ENCODE measurements around the gene PRR12.
A peak's percentile ranks its signal among the peaks of the same experiment; 100 is the strongest.

Gene PRR12, protein sequence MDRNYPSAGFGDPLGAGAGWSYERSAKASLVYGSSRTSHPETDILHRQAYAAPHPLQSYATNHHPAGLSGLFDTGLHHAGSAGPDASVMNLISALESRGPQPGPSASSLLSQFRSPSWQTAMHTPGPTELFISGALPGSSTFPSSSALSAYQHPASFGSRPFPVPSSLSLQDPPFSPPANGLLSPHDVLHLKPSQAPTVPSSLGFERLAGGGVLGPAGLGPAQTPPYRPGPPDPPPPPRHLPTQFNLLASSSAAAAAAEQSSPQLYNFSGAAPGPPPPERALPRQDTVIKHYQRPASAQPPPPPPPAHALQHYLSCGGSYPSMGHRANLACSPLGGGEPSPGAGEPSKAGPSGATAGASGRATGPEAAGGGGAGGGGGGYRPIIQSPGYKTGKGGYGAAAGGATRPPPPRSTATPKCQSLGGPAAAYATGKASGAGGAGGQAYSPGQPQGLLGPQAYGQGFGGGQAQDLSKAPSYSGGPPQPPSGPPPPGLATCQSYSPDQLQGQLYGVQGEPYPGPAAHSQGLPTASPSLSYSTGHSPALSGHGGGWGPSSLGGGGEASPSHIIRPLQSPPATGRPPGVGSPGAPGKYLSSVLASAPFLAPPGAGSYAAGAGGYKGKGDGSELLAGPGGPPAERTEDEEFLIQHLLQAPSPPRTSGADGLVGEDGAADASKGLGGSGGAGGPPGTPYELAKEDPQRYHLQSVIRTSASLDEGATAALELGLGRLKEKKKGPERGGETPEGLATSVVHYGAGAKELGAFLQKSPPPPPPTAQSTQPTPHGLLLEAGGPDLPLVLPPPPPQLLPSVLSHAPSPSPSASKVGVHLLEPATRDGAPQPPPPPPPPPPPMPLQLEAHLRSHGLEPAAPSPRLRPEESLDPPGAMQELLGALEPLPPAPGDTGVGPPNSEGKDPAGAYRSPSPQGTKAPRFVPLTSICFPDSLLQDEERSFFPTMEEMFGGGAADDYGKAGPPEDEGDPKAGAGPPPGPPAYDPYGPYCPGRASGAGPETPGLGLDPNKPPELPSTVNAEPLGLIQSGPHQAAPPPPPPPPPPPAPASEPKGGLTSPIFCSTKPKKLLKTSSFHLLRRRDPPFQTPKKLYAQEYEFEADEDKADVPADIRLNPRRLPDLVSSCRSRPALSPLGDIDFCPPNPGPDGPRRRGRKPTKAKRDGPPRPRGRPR (N-terminal part only)

DNA sequence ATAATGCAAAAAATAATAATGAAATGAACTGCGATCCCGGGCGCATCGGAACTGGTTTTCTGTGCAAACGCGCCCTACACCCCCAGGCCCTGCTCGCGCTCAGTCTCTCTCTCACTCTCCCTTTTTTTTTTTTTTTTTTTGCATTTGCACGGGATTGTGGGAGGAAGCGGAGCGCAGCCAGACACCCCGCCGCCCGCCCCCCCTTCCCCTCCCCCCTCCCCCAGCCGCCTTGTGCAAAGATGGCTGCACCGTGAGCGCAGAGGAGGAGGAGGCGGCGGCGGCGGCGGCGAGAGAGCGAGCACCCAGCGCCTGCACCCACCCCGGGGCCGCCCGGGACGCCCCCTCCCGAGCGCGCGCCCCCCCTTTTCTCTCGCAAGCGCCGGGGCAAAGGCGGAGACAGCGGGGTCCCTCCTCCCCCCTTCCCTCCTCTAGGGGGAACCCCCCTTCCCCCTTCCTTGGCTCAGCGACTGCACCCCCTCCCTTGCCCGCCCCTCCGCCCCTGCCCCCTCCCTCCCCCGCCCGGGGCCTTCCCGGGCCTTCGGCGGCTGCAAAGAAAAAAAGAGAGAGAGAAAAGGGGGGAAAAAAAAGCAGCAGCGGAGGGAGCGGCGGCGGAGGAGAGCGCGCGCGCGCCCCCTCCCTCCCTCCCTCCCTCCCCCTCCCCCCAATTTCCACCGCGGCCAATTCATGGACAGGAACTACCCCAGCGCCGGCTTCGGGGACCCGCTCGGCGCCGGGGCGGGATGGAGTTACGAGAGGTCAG is at the start of gene PRR12:
Gene PRR12, plus strand, starts transcription at position 212 of the 760 bp plus-strand sequence. Its CDS starts 473 bp downstream, at position 685.
- peak in 2 of 3 donors; percentile 39 to 61 for DNase-seq (ENCODE audit: low read depth in 2 of 3, low spot score in 1 of 3)

- no peak for DNase-seq (ENCODE audit: low read depth in 2 of 3, low spot score in 1 of 3)
Observed at GRCh38 chr19:49541914-49542313, 49.1 kb upstream of the PRR12 start.

DNA sequence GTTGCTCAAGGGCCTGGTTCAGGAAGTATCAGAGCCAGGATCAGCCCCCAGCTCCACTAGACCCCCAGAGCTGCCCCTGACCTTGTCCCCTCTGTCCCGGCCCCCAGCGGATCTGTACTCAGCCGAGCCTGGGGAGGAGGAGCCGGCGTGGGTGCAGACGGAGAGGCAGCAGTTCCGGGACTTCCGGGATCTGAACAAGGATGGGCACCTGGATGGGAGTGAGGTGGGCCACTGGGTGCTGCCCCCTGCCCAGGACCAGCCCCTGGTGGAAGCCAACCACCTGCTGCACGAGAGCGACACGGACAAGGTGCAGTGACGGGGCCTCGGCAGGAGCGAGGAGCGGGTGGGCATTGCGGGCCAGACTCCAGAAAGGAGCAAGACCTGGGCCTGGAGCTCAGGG is 48.5 kb upstream of the PRR12 start:
- no peak for DNase-seq (ENCODE audit: low read depth in 2 of 3, low spot score in 1 of 3)

- DNase-seq (ENCODE audit: low read depth in 2 of 3, low spot score in 1 of 3): no peak
Observed at GRCh38 chr19:49543032-49543431, 48.0 kb upstream of the PRR12 start.

- no peak for DNase-seq (ENCODE audit: low read depth in 2 of 3, low spot score in 1 of 3)
Observed at GRCh38 chr19:49544154-49544553, 46.8 kb upstream of the PRR12 start.

DNA sequence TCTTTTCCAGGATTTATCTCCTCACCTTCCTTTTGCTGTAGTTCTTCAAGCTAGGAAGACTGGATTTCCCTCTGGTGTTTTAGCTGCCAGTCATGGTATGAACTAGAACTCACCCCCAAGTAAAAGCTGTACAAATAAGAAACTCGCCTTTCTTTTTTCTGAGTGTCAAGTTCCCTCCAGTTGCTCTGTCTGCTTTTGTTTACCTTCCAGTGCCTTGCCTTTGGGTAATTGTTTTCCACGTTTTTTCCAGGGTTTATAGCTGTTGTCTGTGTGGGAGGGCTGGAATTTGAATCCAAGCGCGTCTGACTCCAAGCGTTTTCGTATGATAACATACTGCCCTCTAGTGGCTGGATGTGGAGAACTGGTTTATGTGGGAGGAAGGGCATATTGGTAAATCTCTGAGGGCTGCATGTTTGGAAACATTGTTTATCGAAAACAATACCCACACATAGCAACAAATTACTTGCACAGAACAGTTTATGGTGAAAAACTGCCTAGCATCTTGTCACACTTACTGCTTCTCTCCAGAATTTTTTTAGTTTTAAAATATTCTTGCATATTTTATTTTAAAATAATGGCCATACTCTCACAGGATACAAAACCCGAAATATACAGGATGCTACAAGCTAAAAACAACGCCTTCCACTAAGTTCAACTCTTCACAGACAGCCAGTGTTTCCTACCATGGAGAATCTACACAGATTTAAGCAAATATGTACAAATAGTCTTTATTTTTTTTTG is 44.0 kb upstream of the PRR12 start:
- DNase-seq (ENCODE audit: low read depth in 2 of 3, low spot score in 1 of 3): peak in 2 of 3 donors; percentile 49 to 78

- DNase-seq (ENCODE audit: low read depth in 2 of 3, low spot score in 1 of 3): no peak
Observed at GRCh38 chr19:49549045-49549444, 41.9 kb upstream of the PRR12 start.

- DNase-seq (ENCODE audit: low read depth in 2 of 3, low spot score in 1 of 3): no peak
Observed at GRCh38 chr19:49551531-49551930, 39.5 kb upstream of the PRR12 start.

DNA sequence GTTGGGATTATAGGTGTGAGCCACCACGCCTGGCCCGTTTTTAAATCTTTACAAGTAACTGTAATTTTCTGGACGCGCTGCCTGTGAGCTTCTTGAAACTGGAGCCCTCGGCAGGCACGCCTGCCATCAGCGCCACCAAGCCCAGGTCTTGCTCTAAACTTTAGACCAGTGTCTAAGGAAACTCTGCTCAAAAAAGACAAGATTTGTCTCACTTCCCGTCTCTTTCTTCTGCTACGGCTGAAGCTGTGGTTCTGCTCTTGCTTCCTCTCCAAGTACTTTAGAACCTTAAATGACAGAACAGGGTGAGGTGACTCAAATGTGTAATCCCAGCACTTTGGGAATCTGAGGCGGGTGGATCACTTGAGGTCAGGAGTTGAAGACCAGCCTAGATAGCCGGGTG is 38.2 kb upstream of the PRR12 start:
- no peak for DNase-seq (ENCODE audit: low read depth in 2 of 3, low spot score in 1 of 3)

DNA sequence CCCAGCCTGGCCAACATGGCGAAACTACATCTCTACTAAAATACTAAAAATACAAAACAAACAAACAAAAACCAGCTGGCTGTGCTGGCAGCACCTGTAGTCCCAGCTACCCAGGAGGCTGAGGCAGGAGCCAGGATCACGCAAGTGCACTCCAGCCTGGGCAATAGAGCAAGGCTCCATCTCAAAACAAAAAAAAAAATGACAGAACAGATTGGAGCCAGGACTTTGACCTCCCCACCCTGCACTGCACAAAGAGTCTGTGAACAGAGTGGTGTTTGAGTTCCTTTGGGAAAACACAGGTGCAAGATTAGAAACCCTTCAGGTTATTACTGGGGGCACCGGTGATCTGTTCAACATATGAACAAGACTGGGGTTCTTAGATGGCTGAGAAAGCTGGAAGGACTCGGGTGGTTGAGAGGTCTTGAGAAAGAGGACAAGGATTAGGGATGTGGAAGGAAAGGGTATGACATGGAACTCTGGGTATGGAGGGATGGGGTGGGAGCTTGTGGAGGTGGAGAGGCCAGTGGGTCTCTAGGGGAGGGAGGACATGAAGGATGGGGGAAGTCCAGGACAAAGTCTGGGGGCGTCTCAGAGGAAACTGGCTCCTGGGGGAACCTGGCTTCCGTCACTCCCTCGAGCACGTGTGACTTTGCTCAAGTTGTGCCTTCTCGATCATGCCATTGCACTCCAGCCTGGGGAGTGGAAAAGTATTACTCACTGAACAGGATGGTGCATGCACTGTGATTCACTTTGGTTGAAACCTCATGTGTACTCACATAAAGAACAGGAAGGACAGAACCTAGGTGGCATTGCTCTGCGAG is 37.3 kb upstream of the PRR12 start:
- DNase-seq (ENCODE audit: low read depth in 2 of 3, low spot score in 1 of 3): peak in 2 of 3 donors; percentile 61 to 68

DNA sequence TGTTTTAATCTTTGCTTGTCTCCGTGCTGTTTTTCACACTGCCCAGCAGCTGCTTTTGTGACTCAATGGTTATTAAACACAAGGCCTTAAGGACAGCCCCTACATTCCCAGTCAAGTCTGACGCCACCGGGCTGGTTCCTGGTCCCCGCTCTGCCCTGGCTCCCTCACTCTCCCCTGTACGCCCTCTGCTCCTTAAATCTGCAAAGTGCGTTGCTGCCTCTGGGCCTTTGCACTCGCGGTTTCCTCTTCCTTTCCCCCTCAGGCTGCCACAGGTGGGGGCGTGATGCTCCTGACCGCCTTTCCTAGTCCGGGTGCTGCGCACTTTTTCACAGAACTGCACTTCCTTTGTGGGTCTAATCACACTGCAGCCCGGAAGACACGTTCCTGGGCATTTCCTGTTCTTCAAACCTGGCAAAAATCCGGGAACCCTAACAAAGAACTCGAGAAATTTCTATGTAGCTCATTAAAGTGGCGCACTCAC is 36.2 kb upstream of the PRR12 start:
- no peak for DNase-seq (ENCODE audit: low read depth in 2 of 3, low spot score in 1 of 3)

DNA sequence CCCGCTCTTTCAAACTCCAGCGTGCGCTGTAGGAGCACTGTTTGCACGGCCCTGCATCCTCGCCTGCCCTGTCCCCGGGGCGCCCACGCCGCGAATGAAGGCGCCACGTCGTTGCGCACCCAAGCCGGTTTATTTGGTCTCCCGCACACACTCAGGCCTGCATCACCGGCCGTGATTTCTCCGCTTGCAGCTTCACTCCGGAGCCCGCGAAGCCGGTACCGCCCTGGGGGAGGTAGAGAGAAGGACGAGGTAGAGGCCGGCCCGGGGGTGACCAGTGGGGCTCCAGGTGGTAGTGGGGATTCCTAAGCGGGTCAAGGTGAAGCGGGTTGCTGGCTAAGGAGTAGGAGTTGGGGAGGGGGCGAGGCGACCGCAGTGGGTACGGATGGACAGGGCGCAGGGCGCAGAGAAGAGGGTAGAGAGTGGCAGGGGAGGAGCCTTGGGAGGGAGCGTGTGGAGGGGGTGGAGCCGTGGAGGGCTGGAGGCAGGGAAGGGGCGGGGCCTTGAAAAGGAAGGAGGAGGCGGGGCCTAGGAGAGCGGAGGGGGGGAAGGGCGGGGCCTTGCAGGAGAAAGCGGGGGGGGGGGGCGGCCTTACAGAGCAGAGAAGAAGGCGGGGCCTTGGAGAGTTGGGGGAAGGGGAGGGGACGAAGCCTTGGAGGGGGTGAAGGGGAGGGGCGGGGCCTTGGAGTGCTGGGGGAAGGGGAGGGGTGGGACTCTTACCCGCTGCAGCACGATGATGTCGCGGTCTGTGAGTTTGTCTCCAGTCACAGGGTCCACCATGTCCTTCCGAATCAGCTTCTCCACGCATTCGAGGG is 35.2 kb upstream of the PRR12 start:
- DNase-seq (ENCODE audit: low read depth in 2 of 3, low spot score in 1 of 3): peak in 2 of 3 donors; percentile 70 to 76

GRCh38 chr19:49556412-49557398 is 34.3 kb upstream of the PRR12 start:
- DNase-seq (ENCODE audit: low read depth in 2 of 3, low spot score in 1 of 3): no peak

GRCh38 chr19:49557641-49558325 is 33.2 kb upstream of the PRR12 start:
- no peak for DNase-seq (ENCODE audit: low read depth in 2 of 3, low spot score in 1 of 3)

GRCh38 chr19:49558591-49558990 is 32.4 kb upstream of the PRR12 start:
- DNase-seq (ENCODE audit: low read depth in 2 of 3, low spot score in 1 of 3): no peak

GRCh38 chr19:49559443-49559842 is 31.5 kb upstream of the PRR12 start:
- DNase-seq (ENCODE audit: low read depth in 2 of 3, low spot score in 1 of 3): no peak

All from stimulated activated CD4-positive, alpha-beta T cell treated with anti-CD3 and anti-CD28 coated beads, Interleukin-12 subunit alpha, Interleukin-12 subunit beta, amount 100 ng/mL, for 48 hours (primary cell).